PC-9 (cell line): ENCODE data around the gene SARS1. TPM values are rescaled to one million over a fixed set of nuclear protein-coding genes. Genes with fewer than 3 reads are reported as not detected.
A peak's percentile ranks its signal among the peaks of the same experiment; 100 is the strongest.

Experiments
- Bru-seq: library from RNA; stranded (reverse); fragments of 400-500 nt; gene quantifications from one replicate; lab custom pipeline; 2021; lab: Mats Ljungman, UMichigan
- BruChase-seq, 2 experiments: library from RNA; stranded (reverse); fragments of 400-500 nt; gene quantifications; one replicate each; lab custom pipeline; 2021; lab: Mats Ljungman, UMichigan
- BruUV-seq: library from RNA; stranded (reverse); fragments of 400-500 nt; replicated peaks from 2 replicates; lab custom pipeline; 2021; lab: Mats Ljungman, UMichigan
- CTCF ChIA-PET: fragments of 300-600 bp; sonication (Branson Sonifier 250); formaldehyde crosslinking; loops from one replicate; lab custom pipeline; 2022; ENCODE audit warnings: antibody characterized with exemption; lab: Charles Lee
- POLR2A ChIA-PET: fragments of 300-600 bp; sonication (Branson Sonifier 250); formaldehyde crosslinking; loops from one replicate; lab custom pipeline; 2022; ENCODE audit warnings: antibody characterized with exemption; ENCODE audit not compliant: unreplicated experiment; lab: Charles Lee
- DNase-seq, 2 experiments: peaks; one replicate each; pipeline versions ENCODE4 v3.0.0 to v3.0.0-alpha.2; 2015 to 2022; ENCODE audit warnings: mixed read lengths in 1 of 2
- H2AFZ ChIP-seq: fragments of 200-600 bp; sonication (generic); 2 replicates; pipeline ENCODE4 v1.8.1; 2017; ENCODE audit warnings: antibody characterized with exemption
- H3F3A ChIP-seq: fragments of 200-600 bp; sonication (generic); 2 replicates; pipeline ENCODE4 v1.8.1; 2017; ENCODE audit warnings: antibody characterized with exemption, mild to moderate bottlenecking, low read depth; ENCODE audit not compliant: insufficient read depth
- H3K27ac ChIP-seq: fragments of 200-600 bp; sonication (generic); 2 replicates; pipeline ENCODE4 v1.6.1; 2016; ENCODE audit warnings: mixed run types
- H3K27me3 ChIP-seq: fragments of 200-600 bp; sonication (generic); 2 replicates; pipeline ENCODE4 v1.6.1; 2016; ENCODE audit warnings: low read depth, mixed run types; ENCODE audit not compliant: insufficient read depth
- H3K36me3 ChIP-seq: fragments of 200-600 bp; sonication (generic); 2 replicates; pipeline ENCODE4 v1.6.1; 2016; ENCODE audit warnings: low read depth, mixed run types
- H3K4me1 ChIP-seq: fragments of 200-600 bp; sonication (generic); replicated peaks from 2 replicates; pipeline ENCODE4 v1.6.1; 2016; ENCODE audit warnings: mixed run types; ENCODE audit not compliant: insufficient read depth
- H3K4me2 ChIP-seq: fragments of 200-600 bp; sonication (generic); 2 replicates; pipeline ENCODE4 v1.6.1; 2017; ENCODE audit warnings: mixed run types
- H3K4me3 ChIP-seq: fragments of 200-600 bp; sonication (generic); 2 replicates; pipeline ENCODE4 v1.6.1; 2016; ENCODE audit warnings: mixed run types
- H3K79me2 ChIP-seq: fragments of 200-600 bp; sonication (generic); 2 replicates; pipeline ENCODE4 v1.6.1; 2017; ENCODE audit warnings: low read depth, mixed run types
- H3K9me2 ChIP-seq: fragments of 200-600 bp; sonication (generic); 2 replicates; pipeline ENCODE4 v1.8.1; 2017; ENCODE audit warnings: mild to moderate bottlenecking; ENCODE audit not compliant: insufficient read depth
- H3K9me3 ChIP-seq: fragments of 200-600 bp; sonication (generic); 2 replicates; pipeline ENCODE4 v1.8.1; 2016; ENCODE audit warnings: low read depth; ENCODE audit not compliant: insufficient read depth
- H4K20me1 ChIP-seq: fragments of 200-600 bp; sonication (generic); 2 replicates; pipeline ENCODE4 v1.8.1; 2017; ENCODE audit not compliant: insufficient read depth
- EZH2 ChIP-seq: fragments of 200-600 bp; sonication (generic); IDR thresholded peaks from 2 replicates; pipeline ENCODE4 v1.8.0; 2017; ENCODE audit warnings: antibody characterized with exemption, low read depth
- intact Hi-C: fragments of 100-400 bp; cut with micrococcal nuclease; formaldehyde crosslinking; loops from one replicate; pipeline ENCODE4 v1.10.0; 2022; ENCODE audit not compliant: unreplicated experiment
- long read RNA-seq: library from polyadenylated mRNA; stranded (forward); transcript quantifications from one replicate; pipeline ENCODE4 v2.0.0, GENCODE V29; 2022
- total RNA-seq: library from RNA; stranded (reverse); gene quantifications from 2 replicates; pipeline ENCODE4 v1.2.3, GENCODE V29; 2021
- TF ChIP-seq, protein P1 (sequence below): fragments of 200-600 bp; sonication (generic); conservative IDR thresholded peaks from 2 replicates; pipeline ENCODE4 v1.6.1; 2017; ENCODE audit warnings: mixed run types, antibody characterized with exemption, mild to moderate bottlenecking, moderate library complexity

SARS1 gene
- total RNA-seq (206 and 279 TPM in 2 replicates), Bru-seq, nascent RNA (percentile 95 among the genes with signal in this experiment), BruChase-seq, experiment 1, labeled RNA remaining after a 2-hour chase (percentile 93 among the genes with signal in this experiment), BruChase-seq, experiment 2, labeled RNA remaining after a 6-hour chase (percentile 95 among the genes with signal in this experiment)
- long read RNA-seq, transcript SARS-201 (11 exons, 1,852 nt) = major isoform, 490 of 597 reads
- long read RNA-seq, transcript SARS-206 (2 exons, 804 nt) = minor isoform, 8 of 597 reads
- long read RNA-seq, transcript SARS-202 (12 exons, 1,882 nt) = minor isoform, 7 of 597 reads
- long read RNA-seq, partial matches to known transcripts = 61 of 597 reads
- long read RNA-seq, other reads (novel, unspliced or antisense) = 29 of 597 reads

- Histone ChIP-seq H3F3A (peaks cover 17% of the 10 kb centered on the region; the same call in 1 of the 2 replicates), H3K27ac (peak within 1 kb of the TSS; percentile 91), H3K9me2 (no peaks in the 10 kb centered on the region), H3K4me3 (peak within 1 kb of the TSS; percentile 87), H3K4me2 (peak within 1 kb of the TSS; percentile 93), H3K4me1 (peaks cover 32% of the 10 kb centered on the region), H2AFZ (peak within 1 kb of the TSS; percentile 72), H3K27me3 (no peaks in the 10 kb centered on the region), H4K20me1 (peaks cover 16% of the 10 kb centered on the region; the same call in 1 of the 2 replicates), H3K9me3 (no peaks in the 10 kb centered on the region), H3K36me3 (peaks cover 32% of the 10 kb centered on the region), H3K79me2 (peaks cover 51% of the 10 kb centered on the region)
- no peak for TF ChIP-seq EZH2
- TF ChIP-seq, protein P1, sequence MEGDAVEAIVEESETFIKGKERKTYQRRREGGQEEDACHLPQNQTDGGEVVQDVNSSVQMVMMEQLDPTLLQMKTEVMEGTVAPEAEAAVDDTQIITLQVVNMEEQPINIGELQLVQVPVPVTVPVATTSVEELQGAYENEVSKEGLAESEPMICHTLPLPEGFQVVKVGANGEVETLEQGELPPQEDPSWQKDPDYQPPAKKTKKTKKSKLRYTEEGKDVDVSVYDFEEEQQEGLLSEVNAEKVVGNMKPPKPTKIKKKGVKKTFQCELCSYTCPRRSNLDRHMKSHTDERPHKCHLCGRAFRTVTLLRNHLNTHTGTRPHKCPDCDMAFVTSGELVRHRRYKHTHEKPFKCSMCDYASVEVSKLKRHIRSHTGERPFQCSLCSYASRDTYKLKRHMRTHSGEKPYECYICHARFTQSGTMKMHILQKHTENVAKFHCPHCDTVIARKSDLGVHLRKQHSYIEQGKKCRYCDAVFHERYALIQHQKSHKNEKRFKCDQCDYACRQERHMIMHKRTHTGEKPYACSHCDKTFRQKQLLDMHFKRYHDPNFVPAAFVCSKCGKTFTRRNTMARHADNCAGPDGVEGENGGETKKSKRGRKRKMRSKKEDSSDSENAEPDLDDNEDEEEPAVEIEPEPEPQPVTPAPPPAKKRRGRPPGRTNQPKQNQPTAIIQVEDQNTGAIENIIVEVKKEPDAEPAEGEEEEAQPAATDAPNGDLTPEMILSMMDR = no peak
- BruUV-seq = TSS peak; percentile 79
- DNase-seq = peak; percentile 83 to 92
- POLR2A ChIA-PET = interaction anchor here (0.5 to 1.1 kb wide), 7 partner anchors 10 to 1229 kb away, joined by 3 to 29 read pairs (median 4); partner anchors contain the start of genes CELSR2 and TAF13
- CTCF ChIA-PET = interaction anchor here (0.6 to 0.8 kb wide), 2 partner anchors 15 to 125 kb away, joined by 3 to 4 read pairs; no protein-coding TSS in a partner anchor
- intact Hi-C loops = loop anchor here (2.0 kb wide), 1 partner anchor 17 kb away; no protein-coding TSS in a partner anchor
Measured at GRCh38 chr1:109213824-109214693, at the start of gene SARS1. TSS of gene SARS1 (plus strand) at chr1:109213918. CDS start at chr1:109213993, 75 bp downstream.

DNA sequence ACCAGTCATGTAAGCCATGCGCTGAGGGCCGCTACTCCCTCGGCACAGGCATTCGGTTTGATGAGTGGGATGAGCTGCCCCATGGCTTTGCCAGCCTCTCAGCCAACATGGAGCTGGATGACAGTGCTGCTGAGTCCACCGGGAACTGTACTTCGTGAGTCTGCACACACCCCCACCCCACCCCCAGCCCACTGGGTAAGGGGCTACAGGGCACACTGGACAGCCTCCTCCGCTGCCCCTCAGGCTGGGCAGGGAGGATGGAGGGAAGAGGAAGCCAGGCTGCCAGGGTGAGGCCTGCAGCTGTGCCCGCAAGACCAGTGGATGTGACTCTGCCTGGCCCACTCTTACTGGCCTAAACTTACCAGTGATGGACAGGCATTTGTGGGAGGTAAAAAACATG is 49.2 kb upstream of the SARS1 start:
- DNase-seq = no peak
- no peak overlapping the region for H3K4me2 ChIP-seq
- no peaks in the 10 kb centered on the region for H4K20me1 ChIP-seq
- no peaks in the 10 kb centered on the region for H3K9me2 ChIP-seq
- H3K9me3 ChIP-seq = no peaks in the 10 kb centered on the region
- POLR2A ChIA-PET = no interaction called here
- H3K36me3 ChIP-seq = no peaks in the 10 kb centered on the region
- BruUV-seq = no TSS peak
- H3F3A ChIP-seq = peaks cover 16% of the 10 kb centered on the region
- peaks cover 19% of the 10 kb centered on the region for H3K4me1 ChIP-seq
- intact Hi-C loops = no loop called here
- no peaks in the 10 kb centered on the region for H3K79me2 ChIP-seq
- H3K4me3 ChIP-seq = no peak overlapping the region
- TF ChIP-seq, protein P1 = no peak
- TF ChIP-seq EZH2 = no peak
- H3K27ac ChIP-seq = no peak overlapping the region
- CTCF ChIA-PET = no interaction called here
- H2AFZ ChIP-seq = no peak overlapping the region
- no peaks in the 10 kb centered on the region; the same call in 1 of the 2 replicates for H3K27me3 ChIP-seq

DNA sequence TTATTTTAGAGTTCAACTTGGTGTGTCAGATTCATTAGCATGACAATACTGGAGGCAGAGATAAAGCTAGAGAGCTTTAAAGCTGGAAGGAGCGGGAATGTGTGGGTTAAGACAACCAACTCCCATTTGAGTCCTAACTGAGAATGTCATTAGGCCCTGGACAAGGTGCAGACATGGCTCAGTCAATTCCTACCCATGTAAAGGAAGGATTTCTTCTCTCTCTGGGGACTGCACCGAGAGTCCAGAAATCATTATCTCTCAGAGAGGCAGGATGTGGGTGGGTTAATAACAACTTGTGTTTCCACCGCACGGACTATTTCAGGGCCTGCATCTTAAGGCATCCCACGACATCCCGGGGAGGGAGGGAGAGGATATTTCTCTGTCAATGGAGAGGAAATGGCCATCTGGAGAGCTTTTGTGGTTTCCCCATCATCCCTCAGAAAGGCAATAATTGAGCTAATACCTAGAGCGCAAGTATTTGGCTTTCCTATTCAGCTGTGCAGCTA is 46.7 kb upstream of the SARS1 start:
- Histone ChIP-seq H3K9me2 (no peaks in the 10 kb centered on the region), H3F3A (peaks cover 10% of the 10 kb centered on the region), H2AFZ (no peak overlapping the region), H3K27me3 (no peaks in the 10 kb centered on the region; the same call in 1 of the 2 replicates), H3K27ac (no peak overlapping the region), H3K4me3 (no peak overlapping the region), H3K36me3 (no peaks in the 10 kb centered on the region), H3K9me3 (no peaks in the 10 kb centered on the region), H3K4me1 (peaks cover 11% of the 10 kb centered on the region), H3K4me2 (no peak overlapping the region), H4K20me1 (no peaks in the 10 kb centered on the region), H3K79me2 (no peaks in the 10 kb centered on the region)
- no TSS peak for BruUV-seq
- POLR2A ChIA-PET = no interaction called here
- CTCF ChIA-PET = no interaction called here
- intact Hi-C loops = no loop called here
- no peak for DNase-seq
- TF ChIP-seq EZH2 = no peak
- TF ChIP-seq, protein P1 = no peak
